ENCODE measurements around the gene MDC1.
"Not testable (repeated sequence)": the region's sequence is repeated elsewhere in the genome, so short reads cannot be mapped to it uniquely, and the experiment has no call there.

Gene MDC1

GRCh38 chr6:30760549-30760948, 43.5 kb upstream of the MDC1 start:
- H3K4me1 ChIP-seq (ENCODE audit: control insufficient read depth, low read length), result no peaks in the 10 kb centered on the region
- no peaks in the 10 kb centered on the region for H3F3A ChIP-seq (ENCODE audit: control insufficient read depth, insufficient read depth)
- no peaks in the 10 kb centered on the region for H3K9me2 ChIP-seq (replicated peaks; ENCODE audit: control insufficient read depth, low read length)
- no peak overlapping the region for H3K4me2 ChIP-seq (ENCODE audit: low read length)
- no peaks in the 10 kb centered on the region for H3K36me3 ChIP-seq (ENCODE audit: control insufficient read depth, low read length)
- H3K27me3 ChIP-seq (ENCODE audit: control insufficient read depth, low read length), result peaks cover 39% of the 10 kb centered on the region
- TF ChIP-seq, protein P1, sequence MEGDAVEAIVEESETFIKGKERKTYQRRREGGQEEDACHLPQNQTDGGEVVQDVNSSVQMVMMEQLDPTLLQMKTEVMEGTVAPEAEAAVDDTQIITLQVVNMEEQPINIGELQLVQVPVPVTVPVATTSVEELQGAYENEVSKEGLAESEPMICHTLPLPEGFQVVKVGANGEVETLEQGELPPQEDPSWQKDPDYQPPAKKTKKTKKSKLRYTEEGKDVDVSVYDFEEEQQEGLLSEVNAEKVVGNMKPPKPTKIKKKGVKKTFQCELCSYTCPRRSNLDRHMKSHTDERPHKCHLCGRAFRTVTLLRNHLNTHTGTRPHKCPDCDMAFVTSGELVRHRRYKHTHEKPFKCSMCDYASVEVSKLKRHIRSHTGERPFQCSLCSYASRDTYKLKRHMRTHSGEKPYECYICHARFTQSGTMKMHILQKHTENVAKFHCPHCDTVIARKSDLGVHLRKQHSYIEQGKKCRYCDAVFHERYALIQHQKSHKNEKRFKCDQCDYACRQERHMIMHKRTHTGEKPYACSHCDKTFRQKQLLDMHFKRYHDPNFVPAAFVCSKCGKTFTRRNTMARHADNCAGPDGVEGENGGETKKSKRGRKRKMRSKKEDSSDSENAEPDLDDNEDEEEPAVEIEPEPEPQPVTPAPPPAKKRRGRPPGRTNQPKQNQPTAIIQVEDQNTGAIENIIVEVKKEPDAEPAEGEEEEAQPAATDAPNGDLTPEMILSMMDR (IDR thresholded peaks at IDR 0.05; ENCODE audit: low read depth, low read length, poor library complexity, severe bottlenecking), result no peak
- no peak for TF ChIP-seq EZH2phosphoT487 (IDR thresholded peaks at IDR 0.05; ENCODE audit: borderline replicate concordance, low read length)
- no peak overlapping the region for H3K4me3 ChIP-seq (ENCODE audit: low read length)
- H3K9me3 ChIP-seq (ENCODE audit: control insufficient read depth, insufficient read depth, low read length), result no peaks in the 10 kb centered on the region
- no peaks in the 10 kb centered on the region for H3K79me2 ChIP-seq (ENCODE audit: control insufficient read depth, low read length)
- H3K27ac ChIP-seq (ENCODE audit: low read depth, low read length), result no peak overlapping the region
- H4K20me1 ChIP-seq (ENCODE audit: control insufficient read depth, insufficient read depth, low read depth, low read length), result no peaks in the 10 kb centered on the region

DNA sequence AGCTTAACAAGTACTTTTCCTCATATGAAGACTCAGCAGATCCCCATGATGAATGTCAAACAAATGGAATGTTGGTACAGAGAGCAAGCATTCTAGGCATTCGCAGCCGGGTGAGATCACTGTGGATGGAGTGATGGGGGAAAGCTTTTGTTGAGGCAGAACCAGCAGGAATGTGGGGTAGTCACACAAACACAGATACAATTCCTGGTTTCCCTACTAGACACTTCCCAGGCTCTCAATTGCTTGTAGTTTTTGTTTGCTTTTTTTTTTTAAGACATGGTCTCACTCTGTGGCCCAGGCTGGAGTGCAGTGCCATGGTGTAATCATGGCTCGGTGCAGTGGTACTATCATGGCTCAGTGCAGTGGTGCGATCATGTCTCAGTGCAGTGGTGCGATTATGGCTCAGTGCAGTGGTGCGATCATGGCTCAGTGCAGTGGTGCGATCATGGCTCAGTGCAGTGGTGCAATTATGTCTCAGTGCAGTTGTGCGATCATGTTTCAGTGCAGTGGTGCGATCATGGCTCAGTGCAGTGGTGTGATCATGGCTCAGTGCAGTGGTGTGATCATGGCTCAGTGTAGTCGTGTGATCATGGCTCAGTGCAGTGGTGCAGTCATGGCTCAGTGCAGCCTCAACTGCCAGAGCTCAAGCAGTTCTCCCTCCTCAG, 42.6 kb upstream of the MDC1 start:
- Histone ChIP-seq H3K9me2 (replicated peaks; ENCODE audit: control insufficient read depth, low read length) (no peaks in the 10 kb centered on the region), H3K36me3 (ENCODE audit: control insufficient read depth, low read length) (no peaks in the 10 kb centered on the region), H3K27ac (ENCODE audit: low read depth, low read length) (no peak overlapping the region), H4K20me1 (ENCODE audit: control insufficient read depth, insufficient read depth, low read depth, low read length) (no peaks in the 10 kb centered on the region), H3K79me2 (ENCODE audit: control insufficient read depth, low read length) (no peaks in the 10 kb centered on the region), H3K27me3 (ENCODE audit: control insufficient read depth, low read length) (peaks cover 39% of the 10 kb centered on the region), H3K4me1 (ENCODE audit: control insufficient read depth, low read length) (no peaks in the 10 kb centered on the region), H3F3A (ENCODE audit: control insufficient read depth, insufficient read depth) (no peaks in the 10 kb centered on the region), H3K4me3 (ENCODE audit: low read length) (no peak overlapping the region), H3K9me3 (ENCODE audit: control insufficient read depth, insufficient read depth, low read length) (no peaks in the 10 kb centered on the region), H3K4me2 (ENCODE audit: low read length) (no peak overlapping the region)
- TF ChIP-seq, protein P1 (IDR thresholded peaks at IDR 0.05; ENCODE audit: low read depth, low read length, poor library complexity, severe bottlenecking), result no peak
- no peak for TF ChIP-seq EZH2phosphoT487 (IDR thresholded peaks at IDR 0.05; ENCODE audit: borderline replicate concordance, low read length)

DNA sequence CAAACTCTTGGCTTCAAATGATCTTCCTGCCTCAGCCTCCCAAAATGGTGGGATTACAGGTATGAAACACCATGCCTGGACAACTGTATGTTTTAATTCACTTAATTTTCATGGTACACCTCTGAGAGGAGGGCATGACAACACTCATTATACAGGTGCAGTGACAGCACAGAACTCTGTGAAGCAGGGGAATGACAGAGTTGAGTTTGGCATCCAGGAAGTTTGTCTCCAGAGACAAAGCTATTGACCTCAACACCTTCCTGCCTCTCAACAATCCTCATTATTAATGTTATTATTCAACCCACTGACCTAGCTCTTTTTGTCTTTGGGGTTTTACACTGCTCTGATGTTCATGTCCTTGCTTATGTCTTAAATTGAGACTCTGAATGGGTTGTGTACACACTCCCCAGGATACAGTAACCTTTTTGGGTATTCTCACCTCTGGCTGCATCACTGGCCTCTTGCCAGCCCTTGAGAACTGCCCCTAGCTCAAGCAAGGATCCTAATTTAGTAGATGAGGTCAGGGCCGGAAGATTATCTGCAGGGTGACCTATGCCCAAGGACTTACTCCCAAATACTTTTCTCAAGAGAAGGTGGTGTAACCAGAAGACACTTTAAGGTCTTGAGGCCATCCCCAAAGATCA, 40.3 kb upstream of the MDC1 start:
- Histone ChIP-seq H3K27ac (ENCODE audit: low read depth, low read length) (no peak overlapping the region), H3K36me3 (ENCODE audit: control insufficient read depth, low read length) (no peaks in the 10 kb centered on the region), H4K20me1 (ENCODE audit: control insufficient read depth, insufficient read depth, low read depth, low read length) (no peaks in the 10 kb centered on the region), H3K27me3 (ENCODE audit: control insufficient read depth, low read length) (peaks cover 29% of the 10 kb centered on the region), H3K9me3 (ENCODE audit: control insufficient read depth, insufficient read depth, low read length) (no peaks in the 10 kb centered on the region), H3K79me2 (ENCODE audit: control insufficient read depth, low read length) (no peaks in the 10 kb centered on the region), H3K9me2 (replicated peaks; ENCODE audit: control insufficient read depth, low read length) (no peaks in the 10 kb centered on the region), H3K4me1 (ENCODE audit: control insufficient read depth, low read length) (no peaks in the 10 kb centered on the region), H3F3A (ENCODE audit: control insufficient read depth, insufficient read depth) (no peaks in the 10 kb centered on the region), H3K4me2 (ENCODE audit: low read length) (no peak overlapping the region), H3K4me3 (ENCODE audit: low read length) (no peak overlapping the region)
- no peak for TF ChIP-seq EZH2phosphoT487 (IDR thresholded peaks at IDR 0.05; ENCODE audit: borderline replicate concordance, low read length)
- TF ChIP-seq, protein P1 (IDR thresholded peaks at IDR 0.05; ENCODE audit: low read depth, low read length, poor library complexity, severe bottlenecking), result no peak

GRCh38 chr6:30756405-30757003, 39.4 kb upstream of the MDC1 start:
- not testable (repeated sequence) for H3K4me2 ChIP-seq (ENCODE audit: low read length); H3K27ac ChIP-seq (ENCODE audit: low read depth, low read length); H4K20me1 ChIP-seq (ENCODE audit: control insufficient read depth, insufficient read depth, low read depth, low read length); H3K36me3 ChIP-seq (ENCODE audit: control insufficient read depth, low read length); H3K4me1 ChIP-seq (ENCODE audit: control insufficient read depth, low read length); H3F3A ChIP-seq (ENCODE audit: control insufficient read depth, insufficient read depth); H3K4me3 ChIP-seq (ENCODE audit: low read length); H3K9me3 ChIP-seq (ENCODE audit: control insufficient read depth, insufficient read depth, low read length); H3K79me2 ChIP-seq (ENCODE audit: control insufficient read depth, low read length); H3K9me2 ChIP-seq (replicated peaks; ENCODE audit: control insufficient read depth, low read length)
- H3K27me3 ChIP-seq (ENCODE audit: control insufficient read depth, low read length), result peaks cover 26% of the 10 kb centered on the region

All from DOHH2 (cell line).